Endothelial cell (in vitro differentiated cells): ENCODE results near the gene PPM1M. TPM values are rescaled to one million over a fixed set of nuclear protein-coding genes. Genes with fewer than 3 reads are reported as not detected.
A peak's percentile ranks its signal among the peaks of the same experiment; 100 is the strongest.

Experiments used
- DNase-seq: peaks from one replicate; pipeline ENCODE4 v3.0.0; 2021; ENCODE audit warnings: low spot score
- H3K27ac Mint-ChIP-seq: one replicate; pipeline ENCODE4 v1.8.0; 2021; ENCODE audit warnings: mixed read lengths, inconsistent platforms; ENCODE audit not compliant: unreplicated experiment
- H3K27me3 Mint-ChIP-seq: one replicate; pipeline ENCODE4 v1.8.0; 2021; ENCODE audit warnings: mild to moderate bottlenecking, moderate library complexity, mixed read lengths, inconsistent platforms; ENCODE audit not compliant: unreplicated experiment
- H3K36me3 Mint-ChIP-seq: one replicate; pipeline ENCODE4 v1.8.0; 2021; ENCODE audit warnings: mild to moderate bottlenecking, low read depth, mixed read lengths, inconsistent platforms; ENCODE audit not compliant: unreplicated experiment
- H3K4me1 Mint-ChIP-seq: one replicate; pipeline ENCODE4 v1.8.0; 2021; ENCODE audit warnings: mild to moderate bottlenecking, mixed read lengths, inconsistent platforms; ENCODE audit not compliant: unreplicated experiment
- H3K4me3 Mint-ChIP-seq: one replicate; pipeline ENCODE4 v1.8.0; 2021; ENCODE audit warnings: mild to moderate bottlenecking, mixed read lengths, inconsistent platforms; ENCODE audit not compliant: unreplicated experiment
- H3K9me3 Mint-ChIP-seq: one replicate; pipeline ENCODE4 v1.8.0; 2021; ENCODE audit warnings: mixed read lengths, inconsistent platforms; ENCODE audit not compliant: unreplicated experiment
- CTCF ChIP-seq: fragments of 200-600 bp; sonication (generic); IDR thresholded peaks from one replicate; pipeline ENCODE4 v1.5.0; 2021; ENCODE audit warnings: antibody characterized with exemption; ENCODE audit not compliant: unreplicated experiment
- total RNA-seq: library from RNA; stranded (reverse); fragmentation: NEBNext Ultra II Directional; extraction: Animal tissue kit (Norgen Biotek cat#: 25700); gene quantifications from one replicate; pipeline ENCODE4 v1.2.1, GENCODE V29; 2021; ENCODE audit not compliant: unreplicated experiment

The PPM1M gene
- total RNA-seq, 1 donor from 2014 or later, result 15.0 TPM

- TF ChIP-seq CTCF, result no peak
- Mint-ChIP-seq H3K9me3 (no peaks in the 10 kb centered on the region), H3K27me3 (peaks cover 3% of the 10 kb centered on the region), H3K36me3 (peaks cover 43% of the 10 kb centered on the region), H3K27ac (peak overlapping the region; percentile 84), H3K4me1 (peaks cover 12% of the 10 kb centered on the region), H3K4me3 (peak overlapping the region; percentile 65)
- DNase-seq, result no peak
These were observed 8.1 kb downstream of the PPM1M start for GRCh38 chr3:52253314-52254304.

GRCh38 chr3:52254608-52255007 lies 9.0 kb downstream of the PPM1M start:
- no peak overlapping the region for H3K4me3 Mint-ChIP-seq
- H3K4me1 Mint-ChIP-seq, result peaks cover 12% of the 10 kb centered on the region
- H3K9me3 Mint-ChIP-seq, result no peaks in the 10 kb centered on the region
- no peak overlapping the region for H3K27ac Mint-ChIP-seq
- peaks cover 43% of the 10 kb centered on the region for H3K36me3 Mint-ChIP-seq
- H3K27me3 Mint-ChIP-seq, result peaks cover 2% of the 10 kb centered on the region
- no peak for DNase-seq
- TF ChIP-seq CTCF, result no peak

- no peaks in the 10 kb centered on the region for H3K27me3 Mint-ChIP-seq
- no peak for TF ChIP-seq CTCF
- DNase-seq, result no peak
- no peak overlapping the region for H3K27ac Mint-ChIP-seq
- H3K36me3 Mint-ChIP-seq, result peaks cover 41% of the 10 kb centered on the region
- H3K9me3 Mint-ChIP-seq, result no peaks in the 10 kb centered on the region
- peaks cover 12% of the 10 kb centered on the region for H3K4me1 Mint-ChIP-seq
- no peak overlapping the region for H3K4me3 Mint-ChIP-seq
These were observed 10.6 kb downstream of the PPM1M start for GRCh38 chr3:52256159-52256558.

- TF ChIP-seq CTCF, result no peak
- Mint-ChIP-seq H3K27me3 (no peaks in the 10 kb centered on the region), H3K9me3 (no peaks in the 10 kb centered on the region), H3K4me1 (peaks cover 12% of the 10 kb centered on the region), H3K4me3 (no peak overlapping the region), H3K27ac (no peak overlapping the region), H3K36me3 (peaks cover 44% of the 10 kb centered on the region)
- no peak for DNase-seq
These were observed 11.1 kb downstream of the PPM1M start for GRCh38 chr3:52256622-52257021.

GRCh38 chr3:52257911-52258310 lies 12.4 kb downstream of the PPM1M start:
- DNase-seq, result no peak
- H3K9me3 Mint-ChIP-seq, result no peaks in the 10 kb centered on the region
- H3K27me3 Mint-ChIP-seq, result peaks cover under 1% of the 10 kb centered on the region
- H3K4me3 Mint-ChIP-seq, result peak overlapping the region; percentile 68
- H3K36me3 Mint-ChIP-seq, result peaks cover 46% of the 10 kb centered on the region
- H3K4me1 Mint-ChIP-seq, result peaks cover 11% of the 10 kb centered on the region
- no peak overlapping the region for H3K27ac Mint-ChIP-seq
- TF ChIP-seq CTCF, result no peak
